GM18907 (cell line): ENCODE results near the gene UBALD2.
"Not testable (repeated sequence)": the region's sequence is repeated elsewhere in the genome, so short reads cannot be mapped to it uniquely, and the experiment has no call there.

Experiments used
- ATAC-seq: cut with Tn5 transposase; IDR thresholded peaks from one replicate; pipeline ENCODE4 v1.9.1; 2021; ENCODE audit warnings: mild to moderate bottlenecking, moderate library complexity; ENCODE audit not compliant: unreplicated experiment

Gene UBALD2

GRCh38 chr17:76265624-76266243 is 586 bp downstream of the UBALD2 start:
- no peak for ATAC-seq

- no peak for ATAC-seq
These were observed 1.2 kb downstream of the UBALD2 start for GRCh38 chr17:76266244-76266938.

- ATAC-seq = no peak
These were observed 2.0 kb downstream of the UBALD2 start for GRCh38 chr17:76267051-76267576.

- ATAC-seq = not testable (repeated sequence)
These were observed 2.4 kb downstream of the UBALD2 start for GRCh38 chr17:76267581-76268001.

GRCh38 chr17:76268015-76268749 is 3.0 kb downstream of the UBALD2 start:
- ATAC-seq = no peak

- ATAC-seq = no peak
These were observed 4.1 kb downstream of the UBALD2 start for GRCh38 chr17:76268991-76269981.

GRCh38 chr17:76270127-76270592 is 5.0 kb downstream of the UBALD2 start:
- ATAC-seq = no peak

- ATAC-seq = no peak
These were observed 5.9 kb downstream of the UBALD2 start for GRCh38 chr17:76270770-76271668.

- peak; percentile 52 for ATAC-seq
These were observed 6.8 kb downstream of the UBALD2 start for GRCh38 chr17:76271669-76272540.

- peak; percentile 20 for ATAC-seq
These were observed 7.6 kb downstream of the UBALD2 start for GRCh38 chr17:76272541-76273444.

GRCh38 chr17:76273445-76274111 is 8.4 kb downstream of the UBALD2 start:
- ATAC-seq = no peak

- no peak for ATAC-seq
These were observed 9.2 kb downstream of the UBALD2 start for GRCh38 chr17:76274112-76274956.

- ATAC-seq = no peak
These were observed 10.4 kb downstream of the UBALD2 start for GRCh38 chr17:76275382-76276068.

GRCh38 chr17:76276069-76276431 is 10.9 kb downstream of the UBALD2 start:
- ATAC-seq = no peak
